Activated CD8-positive, alpha-beta memory T cell treated with anti-CD3 and anti-CD28 coated beads for 1 hour (primary cell): ENCODE data around the gene EN1.

Source experiments
- DNase-seq, 2 donors: peaks; one replicate each; pipeline ENCODE4 v3.0.0-alpha.2; 2020; ENCODE audit warnings: low read depth in 1 of 2; ENCODE audit errors: extremely low read depth in 1 of 2

Gene EN1

GRCh38 chr2:118843483-118844132 lies 3.8 kb downstream of the EN1 start:
- DNase-seq: no peak

- no peak for DNase-seq
Observed at GRCh38 chr2:118842661-118843482, 4.6 kb downstream of the EN1 start.

- no peak for DNase-seq
Observed at GRCh38 chr2:118841828-118842461, 5.5 kb downstream of the EN1 start.

GRCh38 chr2:118841450-118841827 lies 6.0 kb downstream of the EN1 start:
- DNase-seq: no peak

- no peak for DNase-seq
Observed at GRCh38 chr2:118838741-118839455, 8.6 kb downstream of the EN1 start.

GRCh38 chr2:118837621-118838020 lies 9.8 kb downstream of the EN1 start:
- DNase-seq: no peak

GRCh38 chr2:118837067-118837466 lies 10.4 kb downstream of the EN1 start:
- no peak for DNase-seq

GRCh38 chr2:118836411-118836930 lies 11.0 kb downstream of the EN1 start:
- DNase-seq: no peak

- no peak for DNase-seq
Observed at GRCh38 chr2:118835746-118836410, 11.6 kb downstream of the EN1 start.

- DNase-seq: no peak
Observed at GRCh38 chr2:118834901-118835745, 12.3 kb downstream of the EN1 start.

GRCh38 chr2:118834440-118834810 lies 13.0 kb downstream of the EN1 start:
- no peak for DNase-seq

GRCh38 chr2:118833716-118834439 lies 13.6 kb downstream of the EN1 start:
- no peak for DNase-seq

GRCh38 chr2:118832791-118833715 lies 14.4 kb downstream of the EN1 start:
- DNase-seq: no peak

GRCh38 chr2:118832071-118832790 lies 15.2 kb downstream of the EN1 start:
- no peak for DNase-seq

- DNase-seq: no peak
Observed at GRCh38 chr2:118830881-118831280, 16.6 kb downstream of the EN1 start.

GRCh38 chr2:118830118-118830517 lies 17.3 kb downstream of the EN1 start:
- DNase-seq: no peak

- no peak for DNase-seq
Observed at GRCh38 chr2:118826093-118826492, 21.4 kb downstream of the EN1 start.
